HG02610 (cell line): ENCODE data around the gene CCDC50.

Experiments
- ATAC-seq: cut with Tn5 transposase; IDR thresholded peaks from one replicate; pipeline ENCODE4 v1.9.1; 2021; ENCODE audit warnings: mild to moderate bottlenecking, moderate library complexity; ENCODE audit not compliant: unreplicated experiment

The CCDC50 gene, protein sequence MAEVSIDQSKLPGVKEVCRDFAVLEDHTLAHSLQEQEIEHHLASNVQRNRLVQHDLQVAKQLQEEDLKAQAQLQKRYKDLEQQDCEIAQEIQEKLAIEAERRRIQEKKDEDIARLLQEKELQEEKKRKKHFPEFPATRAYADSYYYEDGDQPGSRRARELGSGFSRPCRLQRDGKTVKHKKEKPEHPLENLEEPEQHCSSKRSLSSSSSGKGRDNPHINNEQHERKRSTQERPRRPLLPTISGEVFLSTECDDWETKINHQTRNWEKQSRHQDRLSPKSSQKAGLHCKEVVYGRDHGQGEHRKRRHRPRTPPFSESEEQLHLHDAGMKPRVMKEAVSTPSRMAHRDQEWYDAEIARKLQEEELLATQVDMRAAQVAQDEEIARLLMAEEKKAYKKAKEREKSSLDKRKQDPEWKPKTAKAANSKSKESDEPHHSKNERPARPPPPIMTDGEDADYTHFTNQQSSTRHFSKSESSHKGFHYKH

DNA sequence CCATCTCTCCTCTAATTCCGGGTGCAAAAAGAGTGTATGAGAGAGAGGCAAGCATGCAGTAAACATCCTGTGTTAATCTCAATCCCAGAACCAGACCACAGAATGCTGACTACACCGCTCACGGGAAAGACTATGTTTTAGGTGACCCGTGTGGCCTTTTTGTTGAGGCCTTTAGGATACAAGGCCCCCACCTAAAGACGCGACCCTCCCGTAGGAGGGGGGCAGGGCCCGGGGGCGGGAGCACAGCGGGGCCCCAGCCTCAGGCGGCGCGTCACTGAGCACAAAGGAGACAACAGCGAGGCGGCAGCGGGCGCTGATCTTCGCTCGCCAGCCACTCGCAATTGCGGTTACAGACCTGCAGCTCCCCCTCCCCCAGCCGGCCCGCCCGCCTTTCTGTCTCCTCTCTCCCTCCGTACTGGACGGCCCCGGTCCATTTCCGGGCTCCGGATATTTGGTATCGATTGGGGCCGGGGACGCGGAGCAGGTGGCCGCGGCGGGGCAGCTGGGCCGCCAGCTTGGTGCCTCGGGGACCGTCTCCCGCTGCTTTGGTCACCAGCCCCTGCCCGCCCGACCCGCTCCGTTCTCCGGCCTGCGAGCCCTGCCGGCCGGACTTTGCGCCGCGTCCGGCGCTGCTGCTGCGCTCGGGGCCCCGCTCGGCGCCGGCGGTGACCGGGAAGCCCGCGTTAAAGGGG lies at the start of gene CCDC50:
Gene CCDC50, plus strand, starts transcription at position 433 of the 692 bp plus-strand sequence. CDS start 281 bp downstream, outside the sequence.
- ATAC-seq = peak; percentile 68

DNA sequence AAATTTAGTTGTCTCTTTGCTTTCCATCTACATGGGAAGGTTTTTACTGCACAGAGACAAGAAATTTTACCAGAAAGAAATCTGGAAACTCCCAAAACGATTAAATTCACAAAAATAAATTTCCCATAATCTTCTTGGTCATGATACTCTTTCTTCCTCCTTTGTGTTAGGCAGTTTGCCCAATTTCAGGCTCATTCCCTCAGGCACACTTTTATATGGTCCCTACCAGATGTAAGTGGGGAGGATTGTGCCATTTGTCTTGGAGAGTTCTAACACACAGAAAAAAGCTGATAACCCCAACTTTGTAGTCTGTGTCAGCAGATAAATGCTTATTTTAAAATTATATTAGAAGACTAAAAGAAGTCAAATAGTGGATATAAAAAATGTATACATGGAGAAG lies 49.1 kb upstream of the CCDC50 start:
- ATAC-seq = no peak

DNA sequence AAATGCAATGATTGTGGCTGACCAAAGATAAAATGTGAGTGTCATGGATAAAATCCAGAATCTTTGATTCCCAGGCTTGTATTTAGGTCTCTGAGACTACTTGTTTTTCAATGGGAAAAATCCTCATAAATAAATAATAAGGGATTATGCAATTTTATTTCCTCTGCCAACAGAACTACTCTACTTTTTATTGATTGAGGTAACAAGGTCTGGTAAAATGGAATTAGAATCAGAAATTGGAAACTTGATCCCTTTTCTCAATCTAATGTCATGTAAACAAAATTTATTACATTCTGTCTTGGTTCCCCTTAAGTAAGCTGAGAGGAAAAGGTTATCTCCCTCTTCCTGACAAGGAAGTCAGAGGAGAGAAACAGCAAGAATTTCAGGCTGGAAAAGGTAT lies 48.3 kb upstream of the CCDC50 start:
- no peak for ATAC-seq

DNA sequence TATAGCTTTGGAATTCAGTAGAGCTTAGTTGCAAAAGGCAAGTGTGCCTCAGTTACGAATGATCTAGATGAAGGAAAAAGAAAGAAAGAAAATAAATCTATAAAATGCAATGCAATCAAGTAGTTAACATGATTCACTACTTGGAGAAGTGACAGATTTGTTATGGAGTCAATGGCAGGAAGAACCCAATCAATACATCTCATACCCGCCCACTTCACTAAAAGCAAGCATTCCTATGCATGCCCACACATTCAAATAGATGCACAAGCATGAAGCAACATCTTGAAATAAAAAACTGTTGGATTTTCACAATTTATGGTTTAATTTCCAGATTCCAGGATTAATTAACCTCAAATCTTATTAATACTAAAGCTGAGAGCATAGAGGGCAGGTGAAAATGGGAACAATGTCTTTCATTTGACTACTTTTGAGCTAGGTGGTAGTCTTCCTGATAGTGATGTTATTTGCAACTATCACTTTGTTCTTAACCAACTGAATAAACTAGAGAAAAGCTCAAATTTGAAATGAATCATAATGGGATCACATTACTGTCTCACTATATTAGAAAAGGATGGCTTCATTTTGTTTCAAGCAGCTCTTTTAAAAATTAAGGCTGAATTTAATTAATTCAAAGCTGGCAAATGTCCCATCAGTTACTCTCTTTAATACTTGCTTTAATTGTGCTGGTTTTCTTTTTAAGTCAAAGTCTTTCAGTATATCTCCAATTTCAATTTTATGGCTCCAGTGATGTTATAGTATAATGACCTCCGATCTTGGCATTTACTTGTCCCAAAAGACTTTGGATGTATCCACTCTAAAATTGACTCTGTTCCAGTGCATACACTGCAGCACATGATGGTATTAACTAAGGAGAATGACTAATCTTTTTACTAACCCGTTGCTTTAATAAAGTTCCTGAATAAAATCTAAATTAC lies 46.7 kb upstream of the CCDC50 start:
- no peak for ATAC-seq

DNA sequence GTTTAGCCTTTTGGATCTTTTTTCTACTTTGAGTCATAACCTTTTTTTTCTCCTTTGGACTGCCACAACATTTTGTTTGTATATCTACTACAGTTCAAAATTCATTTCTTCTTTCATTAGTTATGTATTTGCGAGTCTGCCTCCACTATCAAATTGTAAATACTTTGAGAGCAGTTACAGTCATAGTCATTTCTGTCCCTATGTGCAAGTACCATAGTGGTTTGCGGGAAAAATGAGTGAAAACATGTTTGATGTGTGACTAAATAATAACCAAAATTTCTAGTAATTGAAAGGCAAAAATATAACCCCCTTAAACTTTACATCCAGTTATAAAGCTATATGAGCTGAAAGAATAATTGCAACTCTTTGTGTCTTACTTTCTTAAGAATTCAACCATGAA lies 45.8 kb upstream of the CCDC50 start:
- no peak for ATAC-seq

DNA sequence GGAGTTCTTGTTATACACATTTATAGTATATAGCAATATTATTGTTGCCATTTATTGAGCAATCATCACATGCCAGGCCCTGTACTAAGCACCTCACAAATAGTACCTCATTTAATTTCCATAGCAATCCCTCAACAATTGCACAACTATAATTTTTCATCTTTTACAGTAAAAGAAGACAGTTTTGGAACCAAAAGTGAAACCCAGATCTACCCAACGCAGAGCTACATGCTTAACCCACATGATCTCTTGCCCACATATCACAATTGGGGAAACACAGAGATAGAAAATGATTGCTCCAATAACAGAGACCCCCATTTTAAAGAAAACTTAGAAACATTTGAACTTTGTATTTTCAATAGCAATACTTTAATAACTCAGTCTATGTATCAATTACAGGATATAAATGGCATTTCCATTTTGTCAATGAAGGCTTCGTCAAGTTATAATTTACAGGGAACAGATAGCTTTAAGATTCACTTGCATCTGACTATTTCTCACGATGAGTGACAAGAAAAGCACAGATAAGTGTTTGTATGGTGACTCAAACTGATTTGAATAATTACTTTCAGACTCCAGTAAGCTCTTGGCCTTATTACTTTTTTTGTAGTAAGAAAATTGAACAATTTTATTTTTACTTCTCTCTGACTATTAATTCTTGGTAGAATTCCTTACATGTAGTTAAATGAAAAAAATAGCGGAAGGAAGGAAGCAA lies 38.7 kb upstream of the CCDC50 start:
- ATAC-seq = peak; percentile 86

DNA sequence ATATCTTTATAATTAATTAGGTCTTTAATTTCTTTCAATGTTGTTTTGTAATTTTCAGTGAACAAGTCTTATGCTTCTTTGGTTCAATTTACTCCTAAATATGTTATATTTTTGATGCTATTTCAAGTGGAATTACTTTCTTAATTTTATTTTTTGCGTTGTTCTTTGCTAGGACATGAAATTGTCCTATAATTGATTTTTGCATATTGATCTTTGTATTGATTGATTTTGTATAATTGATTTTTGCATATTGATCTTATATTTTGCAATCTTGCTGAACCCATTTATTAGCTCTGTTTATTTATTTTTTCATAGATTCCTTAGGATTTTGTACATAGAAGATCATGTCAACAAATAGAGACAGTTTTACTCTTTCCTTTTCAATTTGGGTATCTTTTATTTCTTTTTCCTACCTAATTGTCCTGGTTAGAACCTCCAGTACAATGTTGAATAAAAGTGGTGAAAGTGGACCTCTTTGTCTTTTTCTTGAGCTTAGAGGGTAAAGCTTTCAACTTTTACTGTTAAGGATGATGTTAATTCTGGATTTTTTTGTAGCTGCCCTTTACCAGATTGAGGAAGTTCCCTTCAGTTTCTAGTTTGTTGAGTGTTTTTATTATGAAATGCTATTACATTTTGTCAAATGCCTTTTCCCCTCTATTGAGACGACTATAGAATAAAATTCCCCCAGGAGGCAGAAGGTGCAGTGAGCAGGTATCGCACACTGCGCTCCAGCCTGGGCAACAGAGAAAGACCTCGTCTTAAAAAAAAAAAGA lies 36.8 kb upstream of the CCDC50 start:
- ATAC-seq = no peak

DNA sequence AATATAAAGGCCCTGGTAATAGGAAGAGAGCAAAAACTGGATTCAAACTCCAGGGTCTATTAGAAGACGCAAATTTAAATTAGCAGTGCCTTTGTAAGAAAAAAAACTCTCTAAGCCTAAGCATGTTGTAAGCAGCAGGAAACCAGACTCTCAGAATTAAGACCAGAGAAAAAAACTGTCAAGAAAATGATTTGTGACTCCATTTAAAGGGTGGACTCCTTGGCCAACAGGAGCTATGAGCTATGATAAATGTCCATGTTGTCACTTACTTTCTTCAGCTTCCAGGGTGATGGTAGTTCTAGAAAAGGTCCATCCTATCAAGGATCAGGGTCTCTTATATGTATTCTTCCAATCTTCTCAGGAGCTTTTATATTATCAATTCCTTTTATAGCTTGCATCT lies 34.9 kb upstream of the CCDC50 start:
- no peak for ATAC-seq

DNA sequence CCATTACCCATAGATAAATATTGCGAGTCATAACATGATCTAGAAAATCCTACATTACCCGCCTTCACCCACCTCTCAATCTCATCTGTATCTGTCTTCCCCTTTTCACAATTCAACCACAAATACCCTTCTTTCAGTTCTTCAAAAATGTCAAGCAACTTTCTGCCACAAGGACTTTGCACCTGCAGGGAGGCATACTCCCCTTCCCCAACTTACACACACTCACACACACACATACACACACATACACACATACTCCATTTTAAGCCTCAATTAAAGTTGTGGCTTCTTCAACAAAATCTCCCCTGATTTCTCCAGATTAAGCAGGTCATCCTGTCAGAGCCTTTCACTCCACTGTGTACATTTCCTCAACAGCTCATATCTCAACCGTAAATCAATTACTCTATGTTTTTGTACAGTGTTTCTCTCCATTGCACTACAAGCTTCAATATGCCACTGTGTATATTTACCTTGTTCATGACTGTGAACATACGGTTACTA lies 33.1 kb upstream of the CCDC50 start:
- peak; percentile 77 for ATAC-seq

DNA sequence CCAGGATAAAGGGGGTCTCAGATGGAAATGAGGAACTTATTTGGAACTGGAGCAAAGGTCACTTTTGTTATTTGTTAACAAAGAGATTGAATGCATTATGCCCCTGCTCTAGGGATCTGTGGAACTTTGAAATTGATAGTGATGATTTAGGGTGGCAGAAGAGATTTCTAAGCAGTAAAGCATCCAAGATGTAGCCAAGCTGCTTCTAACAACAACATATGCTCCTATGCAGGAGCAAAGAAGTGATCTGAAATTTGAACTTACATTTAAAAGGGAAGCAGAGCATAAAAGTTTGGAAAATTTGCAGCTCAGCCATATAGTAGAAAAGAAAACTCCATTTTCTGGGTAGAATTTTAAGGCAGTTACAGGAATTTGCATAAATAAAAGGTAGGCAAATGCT lies 30.3 kb upstream of the CCDC50 start:
- no peak for ATAC-seq

DNA sequence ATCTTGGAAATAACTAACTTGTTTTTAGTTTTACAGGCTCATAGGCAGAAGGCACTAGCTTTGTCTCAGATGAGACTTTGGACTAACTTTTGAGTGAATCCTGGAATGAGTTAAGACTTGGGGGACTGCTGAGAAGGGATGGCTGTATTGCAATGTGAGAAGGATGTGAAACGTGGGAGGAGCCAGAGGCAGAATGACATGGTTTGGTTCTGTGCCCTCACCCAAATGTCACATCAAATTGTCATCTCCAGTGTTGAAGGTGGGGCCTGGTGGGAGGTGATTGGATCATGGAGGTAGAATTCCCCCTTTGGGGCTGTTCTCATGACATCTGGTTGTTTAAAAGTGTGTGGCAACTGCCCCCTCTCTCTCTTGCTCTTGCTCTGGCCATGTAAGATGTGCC lies 28.8 kb upstream of the CCDC50 start:
- peak; percentile 47 for ATAC-seq

DNA sequence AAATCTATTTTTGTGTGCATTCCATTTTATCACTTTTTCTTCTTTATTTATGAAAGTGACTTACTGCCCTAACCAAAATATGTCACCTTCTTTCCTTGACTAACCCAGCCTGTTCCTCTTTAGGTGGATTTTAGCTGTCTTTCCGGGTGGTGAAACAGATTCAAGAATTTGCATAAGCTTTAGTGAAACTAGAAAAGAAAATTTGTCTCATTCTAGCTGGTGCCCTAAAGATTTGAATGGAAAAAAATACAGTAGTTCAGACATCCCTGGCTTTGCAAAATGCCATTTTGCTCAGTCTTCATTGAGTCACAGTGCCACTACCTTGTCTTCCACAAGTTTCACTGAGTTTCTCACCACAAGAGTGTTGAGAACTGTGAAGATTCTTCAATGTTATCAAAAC lies 28.2 kb upstream of the CCDC50 start:
- ATAC-seq = peak; percentile 67

DNA sequence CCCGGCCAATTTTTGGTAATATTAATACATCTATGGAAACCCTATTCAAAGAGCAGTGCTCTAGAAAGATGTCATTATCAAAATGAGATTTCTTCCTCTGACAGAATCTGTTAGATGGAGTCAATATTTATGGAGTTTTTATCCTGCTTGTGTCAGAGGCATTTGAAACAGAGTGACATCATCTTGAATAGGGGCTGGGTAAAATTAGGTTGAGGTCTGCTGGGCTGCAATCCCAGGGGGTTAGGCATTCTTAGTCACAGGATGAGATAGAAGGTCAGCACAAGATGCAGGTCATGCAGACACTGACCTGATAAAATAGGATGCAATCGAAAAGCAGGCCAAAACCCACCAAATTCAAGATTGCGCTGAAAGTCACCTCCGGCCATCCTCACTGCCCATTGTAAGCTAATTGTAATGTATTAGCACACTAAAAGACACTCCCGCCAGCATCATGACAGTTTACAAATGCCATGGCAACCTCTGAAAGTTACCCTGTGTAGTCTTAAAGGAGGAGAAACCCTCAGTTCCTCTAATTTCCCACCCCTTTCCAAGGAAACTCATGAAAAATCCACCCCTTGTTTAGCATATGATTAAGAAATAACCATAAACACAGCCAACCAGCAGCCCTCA lies 27.3 kb upstream of the CCDC50 start:
- no peak for ATAC-seq

DNA sequence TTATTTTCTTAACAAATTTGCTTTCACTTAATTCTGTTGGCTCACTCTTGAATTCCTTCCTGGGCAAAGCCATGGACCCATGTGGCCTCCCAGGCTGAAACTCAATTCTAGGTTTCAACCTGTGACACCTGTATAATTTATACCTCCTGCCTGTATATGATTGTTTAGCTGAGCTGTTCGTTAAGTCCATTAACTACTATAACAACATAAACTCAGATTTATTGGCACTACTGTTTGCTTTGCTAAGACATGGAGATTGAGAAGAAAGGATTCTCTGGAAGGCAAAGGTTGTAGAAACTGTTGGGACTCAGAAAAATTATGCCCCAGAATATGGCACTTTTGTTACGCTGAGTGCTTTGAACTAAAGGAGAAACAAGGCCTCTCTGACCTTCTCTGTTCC lies 26.7 kb upstream of the CCDC50 start:
- no peak for ATAC-seq

DNA sequence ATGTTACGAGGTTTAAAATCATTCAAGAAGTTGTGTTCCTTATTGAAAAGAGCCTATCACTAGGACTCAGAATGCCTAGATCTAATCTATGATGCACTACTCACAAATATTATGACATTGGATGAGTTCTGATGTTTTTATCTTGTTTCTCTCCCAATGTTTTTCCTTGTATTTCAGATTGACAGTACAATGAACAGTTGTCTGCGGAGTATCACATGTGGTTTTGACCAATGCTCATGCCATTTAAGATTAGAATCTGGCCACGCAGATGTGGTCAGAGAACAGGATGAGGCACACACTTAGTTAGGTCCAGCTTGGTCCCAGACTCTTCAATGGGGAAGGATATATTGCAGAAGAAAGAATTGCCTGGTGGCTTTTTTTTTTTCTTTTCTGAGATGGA lies 25.6 kb upstream of the CCDC50 start:
- no peak for ATAC-seq

DNA sequence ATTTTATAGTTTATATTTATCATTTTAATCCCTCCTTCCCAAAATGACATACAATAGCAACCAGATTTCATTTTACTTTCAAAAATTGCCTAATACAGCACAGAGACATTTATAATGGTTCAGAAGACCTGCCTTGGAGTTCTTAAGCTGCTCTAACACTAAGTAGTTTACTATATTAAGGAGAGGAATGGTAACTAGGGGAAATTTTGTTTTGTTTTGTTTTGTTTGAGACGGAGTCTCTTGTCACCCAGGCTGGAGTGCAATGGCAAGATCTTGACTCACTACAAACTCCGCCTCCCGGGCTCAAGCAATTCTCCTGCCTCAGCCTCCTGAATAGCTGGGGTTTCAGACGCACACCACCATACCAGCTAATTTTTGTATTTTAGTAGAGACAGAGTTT lies 22.8 kb upstream of the CCDC50 start:
- no peak for ATAC-seq

DNA sequence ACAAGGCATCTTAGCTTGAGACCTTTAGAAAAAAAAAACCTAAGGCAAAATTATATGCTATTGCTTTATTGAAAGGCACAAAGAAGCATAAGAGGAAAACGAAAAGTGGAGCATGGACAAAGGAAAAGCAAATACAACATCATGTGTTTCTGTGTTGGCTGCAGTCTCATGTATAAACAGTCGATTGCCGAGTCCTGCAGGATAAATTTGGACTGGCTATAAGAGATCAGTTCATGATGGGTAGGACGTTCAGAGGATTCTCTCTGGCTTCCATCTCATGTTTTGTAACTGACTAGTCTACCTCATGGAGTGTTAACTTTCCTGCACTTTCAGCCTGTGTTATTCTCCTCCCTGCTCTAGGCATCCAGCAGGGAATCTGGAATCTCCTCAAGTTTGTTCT lies 21.9 kb upstream of the CCDC50 start:
- ATAC-seq = no peak

DNA sequence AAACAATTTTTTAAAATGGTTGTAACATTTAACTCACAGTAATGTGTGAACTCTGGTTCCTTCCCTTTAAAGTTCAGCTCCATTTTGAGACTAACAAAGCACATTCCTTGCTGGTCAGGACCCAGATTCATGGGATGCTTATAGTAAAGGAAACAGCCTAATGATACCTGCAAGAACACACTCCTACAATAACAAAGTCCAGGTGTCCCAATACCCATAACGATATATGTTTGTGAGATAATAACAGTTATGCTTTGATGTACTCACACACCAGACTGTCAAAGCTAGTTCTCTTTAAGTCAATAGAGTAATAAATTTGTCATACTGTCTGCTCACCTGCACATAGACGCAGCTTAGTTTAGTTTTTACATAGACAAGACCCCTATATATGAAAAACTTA lies 15.9 kb upstream of the CCDC50 start:
- ATAC-seq = no peak

DNA sequence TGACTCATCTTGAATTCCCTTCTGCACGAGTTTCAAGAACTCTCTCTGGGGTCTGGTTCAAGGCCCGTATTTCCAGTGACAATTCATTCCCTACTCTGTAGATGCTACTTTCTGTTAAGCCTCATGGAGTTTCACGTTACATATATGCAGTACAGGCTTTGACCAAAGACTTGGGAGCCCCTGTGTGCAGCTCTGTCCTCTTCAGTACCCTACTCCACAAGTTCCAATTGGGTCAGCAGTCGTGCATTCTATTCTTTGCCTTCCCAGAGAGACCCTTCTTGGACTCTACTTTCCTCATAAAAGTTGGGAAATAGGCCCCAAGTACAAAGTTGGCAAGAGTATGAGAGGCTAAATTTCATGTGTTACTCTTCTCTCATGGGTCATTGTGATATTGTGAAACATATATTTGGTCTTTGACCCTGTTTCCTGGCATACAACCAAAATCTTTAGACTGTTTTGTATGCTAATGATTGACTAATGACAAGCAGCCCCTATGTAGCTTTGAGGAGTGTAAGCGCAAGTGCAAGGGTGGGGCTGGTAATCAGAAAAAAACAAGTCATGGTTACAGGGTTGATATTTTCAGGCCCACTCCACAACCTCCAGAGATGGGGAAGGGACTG lies 15.0 kb upstream of the CCDC50 start:
- no peak for ATAC-seq
